Hepatocyte (in vitro differentiated cells): ENCODE measurements around the gene COCH. TPM values are rescaled to one million over a fixed set of nuclear protein-coding genes. Genes with fewer than 3 reads are reported as not detected.

ENCODE experiments used
- DNase-seq: peaks from one replicate; pipeline ENCODE4 v3.0.0-alpha.2; 2016; ENCODE audit warnings: low spot score
- H2AFZ ChIP-seq: fragments of 200-600 bp; sonication (generic); 2 replicates; pipeline ENCODE4 v1.6.0; 2016; ENCODE audit warnings: antibody characterized with exemption, mild to moderate bottlenecking
- H3K27ac ChIP-seq: fragments of 200-600 bp; sonication (generic); 2 replicates; pipeline ENCODE4 v1.5.1; 2016; ENCODE audit warnings: mild to moderate bottlenecking
- H3K27me3 ChIP-seq: fragments of 200-600 bp; sonication (generic); 2 replicates; pipeline ENCODE4 v1.6.1; 2016
- H3K36me3 ChIP-seq: fragments of 200-600 bp; sonication (generic); replicated peaks from 2 replicates; pipeline ENCODE4 v1.5.1; 2016; ENCODE audit warnings: low read depth; ENCODE audit not compliant: insufficient read depth
- H3K4me1 ChIP-seq: fragments of 200-600 bp; sonication (generic); 2 replicates; pipeline ENCODE4 v1.5.1; 2016; ENCODE audit warnings: mild to moderate bottlenecking, moderate library complexity; ENCODE audit not compliant: insufficient read depth
- H3K4me2 ChIP-seq: fragments of 200-600 bp; sonication (generic); 2 replicates; pipeline ENCODE4 v1.6.0; 2016
- H3K4me3 ChIP-seq: fragments of 200-600 bp; sonication (generic); 2 replicates; pipeline ENCODE4 v1.5.1; 2016; ENCODE audit warnings: mild to moderate bottlenecking
- H3K79me2 ChIP-seq: fragments of 200-600 bp; sonication (generic); 2 replicates; pipeline ENCODE4 v1.6.0; 2017; ENCODE audit warnings: mild to moderate bottlenecking
- H3K9me2 ChIP-seq: fragments of 200-600 bp; sonication (generic); replicated peaks from 2 replicates; pipeline ENCODE4 v1.6.0; 2017; ENCODE audit warnings: mild to moderate bottlenecking; ENCODE audit not compliant: insufficient read depth
- H3K9me3 ChIP-seq: fragments of 200-600 bp; sonication (generic); 2 replicates; pipeline ENCODE4 v1.5.1; 2016; ENCODE audit warnings: low read depth, mild to moderate bottlenecking
- H4K20me1 ChIP-seq: fragments of 200-600 bp; sonication (generic); 2 replicates; pipeline ENCODE4 v1.6.0; 2016; ENCODE audit warnings: mild to moderate bottlenecking; ENCODE audit not compliant: insufficient read depth, poor library complexity, severe bottlenecking
- CTCF ChIP-seq: fragments of 200-600 bp; sonication (generic); IDR thresholded peaks from 2 replicates; pipeline ENCODE4 v1.5.1; 2016; ENCODE audit warnings: antibody characterized with exemption, mild to moderate bottlenecking; ENCODE audit not compliant: poor library complexity
- EZH2 ChIP-seq: fragments of 200-600 bp; sonication (generic); IDR thresholded peaks from 2 replicates; pipeline ENCODE4 v1.6.1; 2016; ENCODE audit warnings: antibody characterized with exemption, mild to moderate bottlenecking, borderline replicate concordance
- EZH2phosphoT487 ChIP-seq: fragments of 200-600 bp; sonication (generic); IDR thresholded peaks from one replicate; pipeline ENCODE4 v1.6.1; 2018; ENCODE audit warnings: antibody characterized with exemption, mild to moderate bottlenecking, low read depth, moderate library complexity; ENCODE audit not compliant: unreplicated experiment, severe bottlenecking
- WGBS: methylation state at CpG from one replicate; pipeline ENCODE4 v1.1.6; 2016; ENCODE audit warnings: low lambda C conversion rate; ENCODE audit errors: missing lambda C conversion rate; 5-methylcytosine and 5-hydroxymethylcytosine counted together
- polyA plus RNA-seq: library from polyadenylated mRNA; unstranded; fragments of >200 nt; fragmentation: Nextera tagmentation; extraction: Ambion mirVana; gene quantifications from 2 replicates; pipeline ENCODE4 v1.2.1, GENCODE V29; 2016
- total RNA-seq: library from RNA; depleted of rRNA; stranded (reverse); fragments of >200 nt; gene quantifications from 2 replicates; pipeline ENCODE4 v1.2.3, GENCODE V29; 2014

The COCH gene
- total and polyA plus RNA-seq, 2 experiments from 2014 or later, result 2.0 to 3.3 TPM

GRCh38 chr14:30883508-30884294 lies 9.3 kb downstream of the COCH start:
- Histone ChIP-seq H3K27ac (no peak overlapping the region), H3K9me2 (no peaks in the 10 kb centered on the region), H4K20me1 (no peaks in the 10 kb centered on the region), H2AFZ (no peak overlapping the region), H3K9me3 (no peaks in the 10 kb centered on the region), H3K36me3 (no peaks in the 10 kb centered on the region), H3K27me3 (no peaks in the 10 kb centered on the region), H3K4me2 (no peak overlapping the region), H3K79me2 (no peaks in the 10 kb centered on the region), H3K4me3 (no peak overlapping the region), H3K4me1 (no peaks in the 10 kb centered on the region)
- WGBS, result 79% methylated on average over 6 of the region's 6 CpGs
- TF ChIP-seq EZH2, result no peak
- no peak for TF ChIP-seq CTCF
- no peak for TF ChIP-seq EZH2phosphoT487
- no peak for DNase-seq

DNA sequence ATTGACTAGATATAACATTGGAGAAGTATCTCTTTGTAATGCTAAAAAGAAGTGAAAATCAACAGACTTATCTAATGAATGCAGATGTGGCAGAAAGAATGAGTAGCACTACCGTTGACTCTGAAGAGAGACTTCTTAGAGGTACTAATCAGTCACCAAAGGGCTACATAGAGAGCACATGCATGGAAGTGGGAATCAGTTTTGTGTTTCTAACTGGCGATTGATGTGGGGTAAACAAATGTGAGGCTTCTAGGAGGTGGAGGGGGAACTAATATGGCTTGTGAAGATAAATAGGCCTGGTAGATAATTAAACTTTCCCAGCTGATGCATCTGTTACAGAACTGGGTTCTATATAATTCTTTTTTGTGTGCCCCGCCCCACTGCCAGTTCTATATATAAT lies 10.5 kb downstream of the COCH start:
- Histone ChIP-seq H3K79me2 (no peaks in the 10 kb centered on the region), H2AFZ (no peak overlapping the region), H4K20me1 (no peaks in the 10 kb centered on the region), H3K9me3 (no peaks in the 10 kb centered on the region), H3K4me3 (no peak overlapping the region), H3K4me1 (no peaks in the 10 kb centered on the region), H3K4me2 (no peak overlapping the region), H3K9me2 (no peaks in the 10 kb centered on the region), H3K27ac (no peak overlapping the region), H3K27me3 (no peaks in the 10 kb centered on the region), H3K36me3 (no peaks in the 10 kb centered on the region)
- DNase-seq, result no peak
- TF ChIP-seq CTCF, result no peak
- no peak for TF ChIP-seq EZH2
- TF ChIP-seq EZH2phosphoT487, result no peak
- 81% methylated on average over 3 of the region's 3 CpGs for WGBS

DNA sequence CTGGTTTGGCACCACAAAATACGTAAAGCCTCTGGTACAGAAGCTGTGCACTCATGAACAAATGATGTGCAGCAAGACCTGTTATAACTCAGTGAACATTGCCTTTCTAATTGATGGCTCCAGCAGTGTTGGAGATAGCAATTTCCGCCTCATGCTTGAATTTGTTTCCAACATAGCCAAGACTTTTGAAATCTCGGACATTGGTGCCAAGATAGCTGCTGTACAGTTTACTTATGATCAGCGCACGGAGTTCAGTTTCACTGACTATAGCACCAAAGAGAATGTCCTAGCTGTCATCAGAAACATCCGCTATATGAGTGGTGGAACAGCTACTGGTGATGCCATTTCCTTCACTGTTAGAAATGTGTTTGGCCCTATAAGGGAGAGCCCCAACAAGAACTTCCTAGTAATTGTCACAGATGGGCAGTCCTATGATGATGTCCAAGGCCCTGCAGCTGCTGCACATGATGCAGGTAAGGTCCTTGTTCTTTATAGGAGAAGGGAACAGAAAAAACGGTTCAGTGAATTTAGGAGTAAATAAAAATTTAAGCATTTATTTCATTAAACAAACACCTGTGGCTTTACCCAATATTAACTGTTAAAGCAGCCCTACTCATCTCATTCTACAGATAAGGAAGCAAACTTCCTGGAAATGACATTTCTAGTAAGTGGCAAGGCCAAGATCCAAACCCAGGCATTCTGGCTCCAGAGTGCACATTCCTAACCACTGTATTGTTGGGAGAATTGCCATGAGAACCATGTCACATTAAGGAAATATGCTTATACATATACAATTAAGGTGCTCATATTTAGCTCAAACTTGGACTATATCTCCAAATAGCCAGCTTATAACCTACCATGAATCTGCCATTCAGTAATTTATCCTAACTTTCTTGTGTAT lies 11.7 kb downstream of the COCH start:
- Histone ChIP-seq H3K9me2 (no peaks in the 10 kb centered on the region), H3K9me3 (no peaks in the 10 kb centered on the region), H3K4me2 (no peak overlapping the region), H3K27me3 (no peaks in the 10 kb centered on the region), H3K4me1 (no peaks in the 10 kb centered on the region), H3K79me2 (no peaks in the 10 kb centered on the region), H4K20me1 (no peaks in the 10 kb centered on the region), H3K4me3 (no peak overlapping the region), H2AFZ (no peak overlapping the region), H3K36me3 (no peaks in the 10 kb centered on the region), H3K27ac (no peak overlapping the region)
- 94% methylated on average over 7 of the region's 7 CpGs for WGBS
- TF ChIP-seq EZH2phosphoT487 (no peak), CTCF (no peak), EZH2 (no peak)
- DNase-seq, result no peak
